ENCODE data around the gene ZC3H4.

Gene ZC3H4

DNA sequence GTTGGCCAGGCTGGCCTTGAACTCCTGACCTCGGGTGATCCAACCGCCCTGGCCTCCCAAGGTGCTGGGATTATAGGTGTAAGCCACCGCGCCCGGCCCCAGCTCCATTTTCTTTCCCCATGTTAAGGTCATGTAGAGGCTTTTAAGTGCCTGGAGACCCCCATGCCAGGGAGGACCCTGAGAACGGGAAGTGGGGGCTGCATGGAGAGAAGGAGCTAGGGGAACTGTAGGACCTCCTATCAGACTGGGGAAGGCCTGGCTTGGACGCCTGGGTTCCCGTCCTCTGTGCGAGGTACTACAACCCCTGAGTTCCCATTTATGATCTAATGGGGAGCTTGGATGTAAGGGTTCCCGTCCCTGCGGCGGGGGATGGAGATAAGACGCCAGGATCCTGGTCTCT is 94.7 kb downstream of the ZC3H4 start:
- DNase-seq: no peak

All from NCI-H748 treated with DMSO at 0.1 percent for 48 hours (cell line).